GM13977 (cell line): ENCODE data around the gene SNCA.

ENCODE experiments used
- DNase-seq: peaks from one replicate; pipeline ENCODE4 v3.0.0; 2012; ENCODE audit warnings: low spot score
- in situ Hi-C: fragments of 300-500 bp; cut with MboI; formaldehyde crosslinking; loops from one replicate; pipeline ENCODE4 v1.12.0; 2022; ENCODE audit warnings: low sequenced_read_pairs, low pct_unique_long_range_greater_than_20kb, mixed read lengths, inconsistent platforms; ENCODE audit not compliant: unreplicated experiment
- TF ChIP-seq, protein P1 (sequence below): IDR thresholded peaks from 2 replicates; pipeline ENCODE4 v1.5.1; 2012; ENCODE audit warnings: mild to moderate bottlenecking, control low read depth; ENCODE audit not compliant: insufficient read depth; ENCODE audit errors: extremely low read depth, missing control alignments

Gene SNCA

DNA sequence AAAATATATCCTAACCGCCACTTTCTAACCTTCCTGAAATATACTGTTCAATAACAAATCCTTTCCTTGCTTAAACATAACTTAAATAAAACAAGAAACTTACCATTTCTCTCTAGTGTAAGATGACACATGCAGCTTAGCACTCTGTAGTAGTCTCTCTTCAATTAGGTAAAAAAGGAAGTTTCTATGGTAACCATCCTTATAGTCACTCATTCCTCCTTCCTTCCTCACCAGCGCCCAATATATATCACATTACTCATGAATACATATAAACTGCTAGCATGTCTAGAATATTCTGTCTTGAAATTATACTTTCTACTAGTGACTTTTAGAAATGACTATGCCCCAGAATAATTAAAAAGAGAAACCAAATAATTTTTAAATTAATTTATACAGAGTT, 112.2 kb downstream of the SNCA start:
- TF ChIP-seq, protein P1, sequence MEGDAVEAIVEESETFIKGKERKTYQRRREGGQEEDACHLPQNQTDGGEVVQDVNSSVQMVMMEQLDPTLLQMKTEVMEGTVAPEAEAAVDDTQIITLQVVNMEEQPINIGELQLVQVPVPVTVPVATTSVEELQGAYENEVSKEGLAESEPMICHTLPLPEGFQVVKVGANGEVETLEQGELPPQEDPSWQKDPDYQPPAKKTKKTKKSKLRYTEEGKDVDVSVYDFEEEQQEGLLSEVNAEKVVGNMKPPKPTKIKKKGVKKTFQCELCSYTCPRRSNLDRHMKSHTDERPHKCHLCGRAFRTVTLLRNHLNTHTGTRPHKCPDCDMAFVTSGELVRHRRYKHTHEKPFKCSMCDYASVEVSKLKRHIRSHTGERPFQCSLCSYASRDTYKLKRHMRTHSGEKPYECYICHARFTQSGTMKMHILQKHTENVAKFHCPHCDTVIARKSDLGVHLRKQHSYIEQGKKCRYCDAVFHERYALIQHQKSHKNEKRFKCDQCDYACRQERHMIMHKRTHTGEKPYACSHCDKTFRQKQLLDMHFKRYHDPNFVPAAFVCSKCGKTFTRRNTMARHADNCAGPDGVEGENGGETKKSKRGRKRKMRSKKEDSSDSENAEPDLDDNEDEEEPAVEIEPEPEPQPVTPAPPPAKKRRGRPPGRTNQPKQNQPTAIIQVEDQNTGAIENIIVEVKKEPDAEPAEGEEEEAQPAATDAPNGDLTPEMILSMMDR, result no peak
- in situ Hi-C loops, result no loop called here
- no peak for DNase-seq

- DNase-seq, result no peak
- TF ChIP-seq, protein P1, result no peak
- in situ Hi-C loops, result no loop called here
These were observed 113.9 kb downstream of the SNCA start for GRCh38 chr4:89723096-89723495.

- DNase-seq, result no peak
- TF ChIP-seq, protein P1, result no peak
- in situ Hi-C loops, result no loop called here
These were observed 114.4 kb downstream of the SNCA start for GRCh38 chr4:89722517-89722916.

DNA sequence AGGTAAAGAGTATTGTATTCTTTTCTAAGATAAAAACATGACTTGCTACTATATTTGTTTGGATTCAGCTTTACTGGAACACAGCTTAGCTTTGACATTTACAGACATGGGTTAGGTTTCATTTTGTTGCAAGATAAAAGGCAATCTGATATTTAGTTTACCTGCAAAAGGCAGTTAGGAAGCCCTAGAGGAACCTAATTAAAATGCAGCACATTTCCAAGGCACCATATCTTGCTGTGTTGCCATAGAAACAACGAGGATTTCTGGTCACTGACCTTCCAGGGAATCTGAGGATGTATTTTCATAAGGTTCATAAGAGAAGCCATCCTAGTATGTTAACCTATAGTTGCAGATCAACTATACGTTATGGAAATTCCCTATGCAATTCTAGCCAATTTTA, 116.0 kb downstream of the SNCA start:
- in situ Hi-C loops, result no loop called here
- no peak for DNase-seq
- TF ChIP-seq, protein P1, result no peak

DNA sequence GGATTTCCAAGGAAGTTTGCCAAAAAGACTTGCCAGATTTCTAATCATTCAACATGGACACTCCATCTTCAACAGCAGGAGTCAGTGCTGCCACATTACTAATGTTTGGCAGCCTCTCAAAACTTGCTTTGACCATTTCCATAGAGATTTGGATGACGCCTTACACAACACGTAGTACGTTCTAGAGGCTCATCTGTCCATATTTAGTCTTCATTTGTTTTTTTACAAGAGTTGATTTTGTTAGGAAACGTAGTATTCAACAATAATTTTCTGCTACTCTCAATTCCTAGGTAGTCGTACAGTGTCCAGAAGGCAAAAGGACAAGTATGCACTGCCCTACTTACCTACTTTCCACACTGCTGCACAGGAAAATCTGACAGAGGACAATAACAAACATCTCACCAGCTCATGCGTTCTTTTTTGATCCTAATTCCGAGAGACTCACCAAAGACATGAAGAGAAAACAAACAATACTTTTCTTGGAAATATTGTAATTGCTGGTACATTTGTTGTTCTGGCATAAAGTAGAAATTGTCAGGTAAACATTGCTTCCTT, 117.3 kb downstream of the SNCA start:
- DNase-seq, result no peak
- TF ChIP-seq, protein P1, result no peak
- in situ Hi-C loops, result no loop called here

- TF ChIP-seq, protein P1, result no peak
- in situ Hi-C loops, result no loop called here
- DNase-seq, result no peak
These were observed 120.1 kb downstream of the SNCA start for GRCh38 chr4:89716893-89717292.

GRCh38 chr4:89715631-89716030, 121.3 kb downstream of the SNCA start:
- TF ChIP-seq, protein P1, result no peak
- in situ Hi-C loops, result no loop called here
- DNase-seq, result no peak
